ENCODE data around the gene GRIK4.
"Not testable (repeated sequence)": the region's sequence is repeated elsewhere in the genome, so short reads cannot be mapped to it uniquely, and the experiment has no call there.

The GRIK4 gene

DNA sequence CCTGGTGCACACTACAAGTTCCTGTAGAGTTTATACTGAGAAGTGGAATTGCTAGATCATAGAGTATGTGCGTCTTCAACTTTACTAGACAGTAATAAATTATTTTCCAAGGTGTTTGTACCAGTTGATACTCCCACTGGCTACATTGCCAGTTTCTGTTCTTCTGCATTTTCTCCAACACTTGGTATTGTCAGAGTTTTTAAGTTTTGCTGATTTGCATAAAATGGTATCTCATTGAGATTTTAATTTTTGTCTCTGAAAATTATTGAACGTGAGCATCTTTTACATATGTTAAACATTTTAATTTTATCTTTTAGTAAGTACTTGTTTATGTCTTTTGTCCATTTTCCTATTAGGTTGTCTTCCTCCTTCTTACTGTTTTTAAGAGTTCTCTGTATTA lies 519.6 kb downstream of the GRIK4 start:
- DNase-seq = no peak

GRCh38 chr11:121031648-121032047 lies 520.1 kb downstream of the GRIK4 start:
- DNase-seq = not testable (repeated sequence)

DNA sequence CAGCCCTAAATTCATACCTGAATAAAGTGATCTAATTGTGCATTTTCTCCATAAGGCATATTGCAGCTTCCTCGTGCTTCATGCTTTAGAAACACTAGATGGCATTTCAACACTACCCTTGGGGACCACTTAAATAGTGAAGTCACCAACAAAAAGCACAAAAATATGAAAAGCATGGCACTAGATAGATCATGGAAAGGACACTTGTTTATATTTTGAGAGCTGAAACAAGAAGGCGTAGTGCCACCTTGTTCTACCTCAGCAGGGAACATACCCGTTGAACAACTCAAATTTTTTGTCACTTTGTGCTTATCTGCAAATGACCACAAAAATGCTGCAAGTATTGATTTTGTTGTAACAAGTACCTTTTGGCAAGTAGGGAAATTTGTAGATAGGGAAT lies 521.0 kb downstream of the GRIK4 start:
- no peak for DNase-seq

GRCh38 chr11:121033635-121034034 lies 522.1 kb downstream of the GRIK4 start:
- no peak for DNase-seq

DNA sequence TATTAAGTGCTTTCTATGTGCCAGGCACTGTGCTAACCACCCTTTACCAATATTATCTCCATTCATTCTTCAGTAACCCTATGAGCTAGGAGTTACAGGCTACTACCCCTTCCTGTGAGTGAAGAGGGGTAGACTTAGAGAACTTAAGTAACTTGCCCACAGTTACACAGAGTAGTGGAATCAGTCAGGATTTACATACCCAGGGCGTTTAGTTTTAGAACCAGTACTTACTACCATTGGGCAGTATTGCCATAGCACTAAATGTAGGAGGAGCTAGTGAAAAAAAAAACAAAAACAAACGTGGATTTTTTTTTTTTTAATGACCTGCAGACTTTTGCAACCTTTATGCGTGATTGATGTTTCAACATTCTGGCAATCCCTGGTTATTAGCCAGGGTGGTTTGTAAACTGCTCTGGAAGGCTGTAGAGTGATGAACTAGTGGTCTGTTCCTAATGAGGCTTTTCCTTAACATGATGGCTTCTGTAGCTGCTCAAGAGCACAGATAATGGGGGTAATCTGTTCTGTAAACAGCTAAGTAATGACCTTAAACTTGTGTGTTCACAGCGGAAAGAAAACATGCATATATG lies 523.7 kb downstream of the GRIK4 start:
- no peak for DNase-seq

- DNase-seq = peak; percentile 14
Observed at GRCh38 chr11:121035780-121036179, 524.2 kb downstream of the GRIK4 start.

GRCh38 chr11:121037016-121037415 lies 525.5 kb downstream of the GRIK4 start:
- no peak for DNase-seq
